GM19043 (cell line): ENCODE results near the gene PRCP.
"Not testable (repeated sequence)": the region's sequence is repeated elsewhere in the genome, so short reads cannot be mapped to it uniquely, and the experiment has no call there.

Experiments
- ATAC-seq: cut with Tn5 transposase; IDR thresholded peaks from one replicate; pipeline ENCODE4 v1.9.1; 2021; ENCODE audit warnings: low read depth; ENCODE audit not compliant: unreplicated experiment

PRCP gene

DNA sequence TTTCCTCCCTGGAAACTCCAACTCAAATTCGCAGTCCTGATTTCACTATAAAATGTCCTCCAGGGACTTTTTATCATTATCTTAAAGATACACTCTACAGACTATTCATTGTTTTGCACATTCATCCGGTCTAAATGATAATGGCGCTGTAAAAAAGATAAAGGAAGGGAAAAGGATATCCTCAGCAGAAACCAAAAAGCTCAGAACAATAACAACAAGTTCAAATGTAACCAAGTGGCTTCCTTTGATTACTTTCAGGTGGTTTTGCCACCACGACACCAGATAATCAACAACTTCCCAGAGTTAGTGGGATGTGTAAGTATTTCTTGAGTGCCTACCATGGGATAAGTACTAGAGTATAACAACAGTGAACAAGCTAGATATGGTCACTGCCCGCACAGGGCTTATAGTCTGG lies 26.3 kb downstream of the PRCP start:
- ATAC-seq, result no peak

DNA sequence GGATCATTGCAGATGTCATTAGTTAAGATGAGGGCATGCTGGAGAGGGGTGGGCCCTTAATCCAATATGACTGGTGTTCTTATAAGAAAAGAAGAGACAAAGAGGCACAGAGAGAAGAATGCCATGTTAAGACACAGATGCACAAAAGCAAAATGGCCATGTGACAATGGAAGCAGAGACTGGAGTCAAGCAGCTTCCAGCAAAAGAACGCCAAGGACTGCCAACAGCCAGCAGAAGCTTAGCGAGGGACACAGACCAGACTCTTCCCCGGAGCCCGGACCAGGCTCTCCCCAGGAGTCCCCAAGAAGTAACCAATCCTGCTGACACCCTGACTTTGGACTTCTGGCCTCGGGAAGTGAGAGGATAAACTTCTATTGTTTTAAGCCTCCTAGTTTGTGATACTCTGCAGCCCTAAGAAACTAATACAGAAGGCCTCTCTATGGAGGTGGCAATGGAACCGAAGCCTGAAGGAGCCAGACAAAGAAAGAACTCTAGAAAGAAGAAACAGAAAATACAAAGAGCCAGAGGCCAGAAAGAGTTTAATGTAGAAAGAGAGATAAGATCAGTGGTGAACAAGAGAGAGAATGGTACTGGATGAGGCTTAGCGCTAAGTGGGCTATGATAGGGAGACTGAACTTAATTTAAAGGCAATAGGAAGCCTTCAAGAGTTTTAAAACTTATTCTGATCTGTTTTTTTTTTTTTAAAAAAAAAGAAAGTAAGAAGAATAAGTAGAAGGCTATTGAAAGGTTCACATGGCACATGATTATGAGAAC lies 27.7 kb downstream of the PRCP start:
- no peak for ATAC-seq

DNA sequence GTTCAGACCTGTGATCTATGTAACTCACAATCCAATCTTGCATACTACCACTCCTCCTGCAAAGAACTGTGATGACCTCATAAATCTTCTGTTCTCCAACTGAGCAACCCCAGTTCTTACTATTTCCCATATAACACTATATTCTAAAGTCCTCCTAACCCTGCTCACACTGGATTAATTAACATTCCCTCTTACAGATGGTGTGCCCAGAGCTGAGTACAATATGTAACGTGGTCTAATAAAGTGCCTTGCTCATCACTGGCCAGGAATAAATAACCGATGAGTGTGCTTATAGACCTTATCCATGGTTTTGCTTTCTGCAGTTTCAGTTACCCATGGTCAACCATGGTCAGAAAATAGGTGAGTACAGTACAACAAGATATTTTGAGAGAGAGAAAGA lies 28.6 kb downstream of the PRCP start:
- ATAC-seq, result no peak

GRCh38 chr11:82869657-82870056 lies 30.6 kb downstream of the PRCP start:
- no peak for ATAC-seq

DNA sequence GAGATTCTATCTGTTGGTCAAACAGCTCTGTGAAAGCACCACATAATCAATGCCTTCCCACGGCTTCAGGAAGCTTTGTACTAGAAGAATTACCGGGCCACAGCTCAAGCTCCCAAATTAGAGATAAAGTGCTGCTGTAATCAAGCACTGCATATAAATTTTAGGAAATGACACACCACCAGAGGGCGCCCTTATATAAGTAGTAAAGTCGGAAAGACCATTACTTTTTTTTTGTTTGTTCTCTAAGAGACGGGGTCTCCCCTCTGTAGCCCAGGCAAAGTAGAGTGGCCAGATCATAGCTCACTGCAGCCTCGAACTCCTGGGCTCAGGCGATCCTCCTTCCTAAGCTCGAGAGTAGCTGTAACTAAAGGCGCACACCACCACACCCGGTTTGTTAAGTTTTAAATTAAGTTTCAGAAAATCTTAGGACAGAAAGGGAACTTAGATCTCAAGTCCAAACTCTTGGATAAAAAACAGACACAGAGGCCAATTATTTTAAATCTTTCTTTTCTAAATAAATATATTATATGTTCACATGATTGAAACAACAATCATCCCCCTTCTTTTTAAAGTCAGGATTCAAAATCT lies 32.6 kb downstream of the PRCP start:
- no peak for ATAC-seq

DNA sequence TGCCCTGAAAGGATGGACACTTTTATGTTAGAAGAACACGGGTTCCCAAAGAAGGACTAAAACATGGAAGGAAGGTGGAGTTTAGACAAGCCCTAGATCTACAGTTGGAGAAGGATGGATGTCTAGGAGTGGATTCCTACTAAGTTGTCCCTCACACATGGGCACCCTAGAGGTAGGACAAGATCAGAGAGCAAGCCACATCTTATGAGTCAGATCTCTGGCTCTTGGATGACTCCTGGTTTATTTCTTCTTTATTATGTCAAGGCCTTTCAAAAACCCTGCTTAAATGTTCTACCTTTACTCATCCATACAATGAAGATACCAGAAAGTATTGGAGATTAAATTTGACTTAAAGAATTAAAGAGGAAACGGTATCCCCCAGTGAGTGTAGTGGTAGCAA lies 34.4 kb downstream of the PRCP start:
- ATAC-seq, result no peak

- ATAC-seq, result no peak
Measured at GRCh38 chr11:82864268-82864667, 36.0 kb downstream of the PRCP start.

- no peak for ATAC-seq
Measured at GRCh38 chr11:82863209-82863608, 37.0 kb downstream of the PRCP start.

- no peak for ATAC-seq
Measured at GRCh38 chr11:82862379-82862778, 37.9 kb downstream of the PRCP start.

GRCh38 chr11:82859750-82860149 lies 40.5 kb downstream of the PRCP start:
- no peak for ATAC-seq

DNA sequence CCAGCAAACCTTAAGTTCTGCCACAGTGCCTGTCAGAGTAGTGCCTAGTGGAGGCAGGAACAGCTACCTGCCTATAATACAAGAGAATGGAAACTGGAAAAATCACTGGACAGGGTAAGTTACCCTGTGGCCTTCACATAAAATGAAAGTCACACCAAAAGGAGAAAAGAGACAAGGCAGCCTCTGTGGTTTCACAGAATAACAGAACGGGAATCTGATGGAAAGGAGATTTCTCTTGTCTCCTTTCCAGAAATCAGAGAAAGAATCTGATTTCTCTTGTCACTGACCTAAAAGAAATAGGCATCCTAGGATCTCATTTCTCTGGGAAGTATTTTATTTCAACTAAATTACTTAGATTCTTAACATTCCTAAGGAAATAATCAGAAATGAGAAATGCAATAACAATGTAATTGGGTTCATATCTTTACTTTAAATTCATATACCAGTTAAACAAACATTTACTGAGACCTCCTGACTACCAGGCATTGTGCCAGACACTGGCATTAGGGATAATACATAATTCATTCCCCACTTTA lies 41.6 kb downstream of the PRCP start:
- no peak for ATAC-seq

GRCh38 chr11:82858133-82858532 lies 42.1 kb downstream of the PRCP start:
- no peak for ATAC-seq

DNA sequence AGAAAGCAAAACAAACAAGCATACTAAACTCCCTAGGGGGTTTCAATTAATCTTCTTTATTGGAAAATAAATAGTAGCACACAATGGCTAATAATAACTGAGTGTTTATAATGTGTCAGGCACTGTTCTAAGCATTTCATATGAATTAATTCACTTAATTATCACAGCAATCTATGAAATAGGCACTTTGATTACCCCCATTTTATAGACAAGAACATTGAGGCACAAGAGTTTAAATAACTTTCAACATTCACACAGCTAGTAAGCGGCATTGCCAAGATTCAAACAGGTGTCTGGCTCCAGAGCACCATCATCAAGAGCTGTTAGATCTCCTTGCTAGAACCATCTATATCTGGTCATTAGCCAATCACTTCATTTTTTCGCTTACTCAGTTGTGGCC lies 43.1 kb downstream of the PRCP start:
- ATAC-seq, result no peak

- ATAC-seq, result no peak
Measured at GRCh38 chr11:82855616-82856015, 44.6 kb downstream of the PRCP start.

DNA sequence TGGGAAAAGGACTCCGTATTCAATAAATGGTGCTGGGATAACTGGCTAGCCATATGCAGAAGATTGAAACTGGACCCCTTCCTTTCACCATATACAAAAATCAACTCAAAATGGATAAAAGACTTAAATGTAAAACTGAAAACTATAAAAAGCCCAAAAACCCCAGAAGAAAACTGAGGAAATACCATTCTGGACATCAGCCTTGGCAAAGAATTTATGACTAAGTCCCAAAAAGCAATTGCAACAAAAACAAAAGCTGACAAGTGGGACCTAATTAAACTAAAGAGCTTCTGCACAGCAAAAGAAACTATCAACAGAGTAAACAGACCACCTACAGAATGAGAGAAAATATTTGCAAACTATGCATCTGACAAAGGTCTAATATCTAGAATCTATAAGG lies 45.3 kb downstream of the PRCP start:
- ATAC-seq, result not testable (repeated sequence)

GRCh38 chr11:82854242-82854641 lies 46.0 kb downstream of the PRCP start:
- ATAC-seq, result no peak

- no peak for ATAC-seq
Measured at GRCh38 chr11:82848829-82849228, 51.4 kb downstream of the PRCP start.

DNA sequence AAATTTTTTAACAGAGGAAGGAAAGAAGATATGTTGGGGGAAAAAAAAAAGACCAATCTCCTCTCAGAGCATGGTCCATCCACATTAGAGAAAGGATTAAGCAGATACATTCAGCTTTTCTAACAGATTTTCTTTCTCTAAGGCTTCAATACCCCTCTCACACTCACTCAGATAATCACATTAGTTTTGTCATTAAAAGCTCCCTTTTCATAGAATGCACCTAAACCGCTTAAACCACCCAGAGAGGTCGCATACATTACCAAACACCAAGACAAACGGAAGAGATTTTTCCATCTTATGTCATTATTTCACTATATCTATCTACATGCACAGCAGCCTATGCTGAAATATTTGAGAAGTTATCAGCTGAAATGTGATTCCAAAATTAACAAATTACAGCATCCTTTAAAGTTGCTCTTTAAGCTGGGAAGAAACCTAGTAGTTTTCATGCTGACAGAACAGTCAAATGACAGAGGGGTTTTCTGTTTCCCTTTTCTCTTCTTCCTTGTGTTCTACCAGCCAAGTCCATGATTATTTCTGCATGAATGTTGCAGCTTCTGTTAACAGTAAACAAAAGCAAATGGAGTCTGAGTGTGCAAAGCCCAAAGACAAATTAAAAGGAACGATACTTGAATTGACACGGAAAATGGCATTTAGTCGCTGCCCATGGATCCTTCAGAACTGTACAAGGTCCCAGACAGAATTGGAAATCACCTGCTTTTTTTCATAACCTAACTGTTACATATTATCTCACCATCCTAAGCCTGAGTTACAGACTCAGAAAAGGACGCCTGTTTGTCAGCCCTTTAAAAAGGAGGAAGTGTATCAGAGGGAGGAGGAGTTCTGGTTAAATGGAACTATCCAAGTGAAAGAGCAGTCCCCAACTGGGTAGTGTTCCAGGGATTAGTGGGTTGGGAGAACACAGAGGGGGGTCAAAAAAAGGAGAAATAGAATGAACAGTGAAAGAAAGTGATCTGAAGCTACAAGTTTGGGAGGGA lies 54.6 kb downstream of the PRCP start:
- no peak for ATAC-seq

DNA sequence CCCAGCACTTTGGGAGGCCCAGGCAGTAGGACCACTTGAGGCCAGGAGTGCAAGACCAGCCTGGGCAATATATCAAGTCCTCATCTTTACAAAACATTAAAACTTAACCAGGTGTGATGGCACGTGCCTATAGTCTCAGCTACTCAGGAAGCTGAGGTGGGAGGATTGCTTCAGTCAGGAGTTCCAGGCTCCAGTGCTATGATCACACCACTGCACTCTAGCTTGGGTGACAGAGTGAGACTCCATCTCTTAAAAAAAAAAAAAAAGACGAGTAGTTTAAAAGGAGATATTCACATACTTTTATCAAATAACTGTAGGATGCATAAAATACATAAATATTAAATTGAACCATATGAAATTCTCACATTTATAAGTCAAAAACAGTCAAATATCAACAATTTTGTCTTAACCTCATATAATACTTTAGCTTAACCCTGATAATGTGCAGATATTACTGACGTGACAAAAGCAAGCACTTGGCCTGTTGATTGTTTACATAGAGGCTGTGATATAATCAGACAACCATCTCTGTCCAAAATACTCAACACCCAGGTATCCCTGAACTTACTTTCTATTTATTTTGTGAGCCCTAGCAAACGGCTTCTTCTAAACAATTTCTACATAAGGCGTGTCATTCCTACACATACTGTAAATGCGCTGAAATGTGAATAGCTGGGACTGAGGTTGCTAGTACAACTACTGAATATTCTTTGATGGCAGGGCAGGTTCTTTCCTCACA lies 57.0 kb downstream of the PRCP start:
- no peak for ATAC-seq

DNA sequence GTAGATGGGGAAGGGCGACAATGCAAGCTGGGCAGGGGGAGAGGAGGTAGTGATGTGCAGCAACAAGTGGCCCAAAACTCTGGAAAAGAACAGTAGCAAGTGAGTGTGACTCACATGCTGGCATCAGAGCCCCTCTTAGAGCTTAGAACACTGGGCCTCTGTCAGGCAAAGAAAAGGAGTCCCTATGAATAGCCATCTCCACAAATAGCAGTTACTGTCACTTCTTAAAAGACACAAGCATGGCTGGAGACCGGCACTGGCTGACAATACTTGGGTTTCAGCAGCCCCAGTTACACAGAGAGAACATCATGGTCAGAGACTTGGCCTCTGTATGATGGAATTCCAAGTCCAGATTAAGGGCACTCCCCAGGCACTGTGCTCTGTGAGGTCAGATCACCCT lies 58.2 kb downstream of the PRCP start:
- ATAC-seq, result no peak
